Liver (tissue), 9 donors: ENCODE data around the gene ZNF564. TPM values are rescaled to one million over a fixed set of nuclear protein-coding genes. Genes with fewer than 3 reads are reported as not detected.

ENCODE experiments used
- DNase-seq: peaks from one replicate; pipeline ENCODE4 v3.0.0-alpha.2; 2017; ENCODE audit warnings: low spot score
- H3K27ac ChIP-seq, 2 donors: one replicate each; pipeline ENCODE4 v1.7.0; 2013; ENCODE audit warnings: inconsistent platforms in 2 of 2, low read length in 2 of 2, control low read depth in 1 of 2, low read depth in 1 of 2, mild to moderate bottlenecking in 1 of 2
- H3K27me3 ChIP-seq, 4 donors: one replicate each; pipeline versions ENCODE4 v1.6.1 to v1.7.0; 2013; ENCODE audit warnings: low read length in 3 of 4, inconsistent platforms in 1 of 4, mild to moderate bottlenecking in 1 of 4, moderate library complexity in 1 of 4; ENCODE audit not compliant: control insufficient read depth in 4 of 4, insufficient read depth in 4 of 4
- H3K36me3 ChIP-seq, 4 donors: one replicate each; pipeline versions ENCODE4 v1.6.1 to v1.7.0; 2013; ENCODE audit warnings: low read length in 3 of 4, mild to moderate bottlenecking in 3 of 4, low read depth in 1 of 4, moderate library complexity in 1 of 4; ENCODE audit not compliant: control insufficient read depth in 4 of 4, insufficient read depth in 3 of 4
- H3K4me1 ChIP-seq, 4 donors: one replicate each; pipeline versions ENCODE4 v1.6.1 to v1.7.0; 2013; ENCODE audit warnings: low read length in 3 of 4, mild to moderate bottlenecking in 3 of 4, moderate library complexity in 1 of 4; ENCODE audit not compliant: control insufficient read depth in 4 of 4, insufficient read depth in 4 of 4
- H3K4me3 ChIP-seq, 3 donors: one replicate each; pipeline versions ENCODE4 v1.6.1 to v1.7.0; 2013; ENCODE audit warnings: low read length in 3 of 3, control low read depth in 1 of 3, low read depth in 1 of 3, mild to moderate bottlenecking in 1 of 3
- H3K9ac ChIP-seq, 2 donors: one replicate each; pipeline ENCODE4 v1.7.0; 2013; ENCODE audit warnings: low read length in 2 of 2, mild to moderate bottlenecking in 2 of 2, moderate library complexity in 2 of 2, control low read depth in 1 of 2, low read depth in 1 of 2
- H3K9me3 ChIP-seq, 4 donors: one replicate each; pipeline versions ENCODE4 v1.6.1 to v1.7.0; 2013; ENCODE audit warnings: low read length in 3 of 4; ENCODE audit not compliant: control insufficient read depth in 4 of 4
- EGR1 ChIP-seq, 2 donors: IDR thresholded peaks; 2 replicates each; pipeline ENCODE4 v1.6.1; 2016 to 2018; ENCODE audit warnings: antibody characterized with exemption in 2 of 2, low read depth in 2 of 2
- FOXA1 ChIP-seq: IDR thresholded peaks from 2 replicates; pipeline ENCODE4 v1.6.1; 2016; ENCODE audit warnings: antibody characterized with exemption
- FOXA2 ChIP-seq: IDR thresholded peaks from 2 replicates; pipeline ENCODE4 v1.6.1; 2016; ENCODE audit warnings: antibody characterized with exemption
- GABPA ChIP-seq, 2 donors: IDR thresholded peaks in 1 of 2; conservative IDR thresholded peaks in 1 of 2; 2 replicates each; pipeline ENCODE4 v1.6.1; 2016; ENCODE audit warnings: antibody characterized with exemption in 2 of 2, mild to moderate bottlenecking in 1 of 2, moderate library complexity in 1 of 2
- HNF4A ChIP-seq, 2 donors: conservative IDR thresholded peaks; 2 replicates each; pipeline ENCODE4 v1.6.1; 2016; ENCODE audit warnings: antibody characterized with exemption in 2 of 2, mild to moderate bottlenecking in 2 of 2
- JUND ChIP-seq, 2 donors: IDR thresholded peaks; 2 replicates each; pipeline ENCODE4 v1.6.1; 2016; ENCODE audit warnings: antibody characterized with exemption in 2 of 2
- NR2F2 ChIP-seq: IDR thresholded peaks from 2 replicates; pipeline ENCODE4 v1.6.1; 2016; ENCODE audit warnings: antibody characterized with exemption
- RAD21 ChIP-seq, 2 donors: IDR thresholded peaks; 2 replicates each; pipeline ENCODE4 v1.6.1; 2016; ENCODE audit warnings: antibody characterized with exemption in 2 of 2, mild to moderate bottlenecking in 2 of 2
- RXRA ChIP-seq, 2 donors: IDR thresholded peaks; 2 replicates each; pipeline ENCODE4 v1.6.1; 2017 to 2018; ENCODE audit warnings: antibody characterized with exemption in 2 of 2, mild to moderate bottlenecking in 1 of 2
- SP1 ChIP-seq: IDR thresholded peaks from 2 replicates; pipeline ENCODE4 v1.6.1; 2018; ENCODE audit warnings: antibody characterized with exemption, mild to moderate bottlenecking
- TAF1 ChIP-seq: conservative IDR thresholded peaks from 2 replicates; pipeline ENCODE4 v1.6.1; 2016; ENCODE audit warnings: antibody characterized with exemption, mild to moderate bottlenecking
- WGBS: extraction: QIAGEN DNeasy Blood & Tissue Kit; methylation state at CpG from one replicate; pipeline ENCODE4 v1.1.7; 2013; 5-methylcytosine and 5-hydroxymethylcytosine counted together
- polyA plus RNA-seq, 2 donors: library from polyadenylated mRNA; stranded (reverse) in 1 of 2; unstranded in 1 of 2; fragments of 200-250 nt in 1 of 2; fragments of >200 nt in 1 of 2; fragmentation: Nextera tagmentation in 1 of 2; extraction: Ambion mirVana in 1 of 2; gene quantifications; one replicate each; pipeline versions ENCODE4 v1.2.1 to v1.2.3, GENCODE V29; 2013 to 2015
- total RNA-seq, 2 donors: library from RNA; depleted of rRNA; stranded (reverse); fragments of >200 nt; gene quantifications; one replicate each; pipeline ENCODE4 v1.2.3, GENCODE V29; 2014
- TF ChIP-seq, protein P1 (sequence below): IDR thresholded peaks from 2 replicates; pipeline ENCODE4 v1.6.1; 2016; ENCODE audit warnings: antibody characterized with exemption
- TF ChIP-seq, protein P2 (sequence below): IDR thresholded peaks from 2 replicates; pipeline ENCODE4 v1.6.1; 2016; ENCODE audit warnings: antibody characterized with exemption
- TF ChIP-seq, protein P3 (sequence below): IDR thresholded peaks from 2 replicates; pipeline ENCODE4 v1.6.1; 2016; ENCODE audit warnings: antibody characterized with exemption
- TF ChIP-seq, protein P4 (sequence below): fragments of 150-350 bp; IDR thresholded peaks from 2 replicates; pipeline ENCODE4 v1.5.1; 2017; ENCODE audit warnings: improper control_type of control experiment, low read depth, low read length; ENCODE audit not compliant: missing input control
- donor health status: healthy.
- donor health status: healthy.
- donor health status: healthy.
- donor health status: healthy.
- donor health status: healthy.

The ZNF564 gene
- total and polyA plus RNA-seq, 4 donors = 2.4 to 8.6 (median 5.8) TPM

DNA sequence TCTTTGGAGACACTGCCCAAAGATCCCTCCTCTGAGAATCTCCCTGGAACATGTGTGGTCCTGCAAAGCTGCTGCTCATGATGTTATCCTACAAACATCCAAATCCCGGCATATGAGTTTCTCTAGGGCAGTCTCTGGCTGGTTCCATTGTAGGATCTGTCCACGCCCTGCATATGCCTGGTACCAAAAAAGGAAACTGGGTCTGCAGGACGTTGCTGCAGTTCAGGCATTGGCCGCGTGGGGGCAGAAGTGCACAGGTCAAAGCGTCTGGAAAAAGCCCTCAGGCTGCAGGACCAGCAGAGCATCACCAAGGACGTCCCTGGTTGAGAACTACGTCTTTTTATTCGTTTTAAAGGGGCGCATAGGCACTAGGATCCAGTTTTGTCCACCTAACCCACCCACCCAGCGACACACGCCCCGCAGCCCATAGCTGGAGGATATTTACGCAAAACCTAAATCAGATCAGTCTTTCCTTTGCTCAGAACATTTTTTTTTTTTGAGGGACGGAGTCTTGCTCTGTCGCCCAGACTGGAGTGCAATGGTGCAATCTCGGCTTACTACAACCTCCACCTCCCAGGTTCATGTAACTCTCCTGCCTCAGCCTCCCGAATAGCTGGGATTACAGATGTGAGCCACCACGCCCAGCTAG lies 12.9 kb upstream of the ZNF564 start:
- H3K27ac ChIP-seq = no peak overlapping the region
- no peaks in the 10 kb centered on the region for H3K27me3 ChIP-seq
- peak; percentile 94 for DNase-seq
- no peak for TF ChIP-seq RXRA (IDR thresholded peaks at IDR 0.05)
- TF ChIP-seq, protein P1, sequence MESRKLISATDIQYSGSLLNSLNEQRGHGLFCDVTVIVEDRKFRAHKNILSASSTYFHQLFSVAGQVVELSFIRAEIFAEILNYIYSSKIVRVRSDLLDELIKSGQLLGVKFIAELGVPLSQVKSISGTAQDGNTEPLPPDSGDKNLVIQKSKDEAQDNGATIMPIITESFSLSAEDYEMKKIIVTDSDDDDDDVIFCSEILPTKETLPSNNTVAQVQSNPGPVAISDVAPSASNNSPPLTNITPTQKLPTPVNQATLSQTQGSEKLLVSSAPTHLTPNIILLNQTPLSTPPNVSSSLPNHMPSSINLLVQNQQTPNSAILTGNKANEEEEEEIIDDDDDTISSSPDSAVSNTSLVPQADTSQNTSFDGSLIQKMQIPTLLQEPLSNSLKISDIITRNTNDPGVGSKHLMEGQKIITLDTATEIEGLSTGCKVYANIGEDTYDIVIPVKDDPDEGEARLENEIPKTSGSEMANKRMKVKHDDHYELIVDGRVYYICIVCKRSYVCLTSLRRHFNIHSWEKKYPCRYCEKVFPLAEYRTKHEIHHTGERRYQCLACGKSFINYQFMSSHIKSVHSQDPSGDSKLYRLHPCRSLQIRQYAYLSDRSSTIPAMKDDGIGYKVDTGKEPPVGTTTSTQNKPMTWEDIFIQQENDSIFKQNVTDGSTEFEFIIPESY = no peak
- TF ChIP-seq, protein P2, sequence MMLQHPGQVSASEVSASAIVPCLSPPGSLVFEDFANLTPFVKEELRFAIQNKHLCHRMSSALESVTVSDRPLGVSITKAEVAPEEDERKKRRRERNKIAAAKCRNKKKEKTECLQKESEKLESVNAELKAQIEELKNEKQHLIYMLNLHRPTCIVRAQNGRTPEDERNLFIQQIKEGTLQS = no peak
- TF ChIP-seq, protein P3, sequence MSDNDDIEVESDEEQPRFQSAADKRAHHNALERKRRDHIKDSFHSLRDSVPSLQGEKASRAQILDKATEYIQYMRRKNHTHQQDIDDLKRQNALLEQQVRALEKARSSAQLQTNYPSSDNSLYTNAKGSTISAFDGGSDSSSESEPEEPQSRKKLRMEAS = no peak
- TF ChIP-seq EGR1 (IDR thresholded peaks at IDR 0.05; ENCODE audit: low read depth in 2 of 2) = no peak
- no peak for TF ChIP-seq TAF1
- no peak for TF ChIP-seq HNF4A (conservative IDR thresholded peaks at IDR 0.05)
- peak; percentile 95 to 98 for TF ChIP-seq RAD21 (IDR thresholded peaks at IDR 0.05)
- peak in 1 of 2 donors; percentile 40 for TF ChIP-seq GABPA (IDR thresholded peaks at IDR 0.05 in 1 of 2, conservative IDR thresholded peaks at IDR 0.05 in 1 of 2)
- TF ChIP-seq, protein P4, sequence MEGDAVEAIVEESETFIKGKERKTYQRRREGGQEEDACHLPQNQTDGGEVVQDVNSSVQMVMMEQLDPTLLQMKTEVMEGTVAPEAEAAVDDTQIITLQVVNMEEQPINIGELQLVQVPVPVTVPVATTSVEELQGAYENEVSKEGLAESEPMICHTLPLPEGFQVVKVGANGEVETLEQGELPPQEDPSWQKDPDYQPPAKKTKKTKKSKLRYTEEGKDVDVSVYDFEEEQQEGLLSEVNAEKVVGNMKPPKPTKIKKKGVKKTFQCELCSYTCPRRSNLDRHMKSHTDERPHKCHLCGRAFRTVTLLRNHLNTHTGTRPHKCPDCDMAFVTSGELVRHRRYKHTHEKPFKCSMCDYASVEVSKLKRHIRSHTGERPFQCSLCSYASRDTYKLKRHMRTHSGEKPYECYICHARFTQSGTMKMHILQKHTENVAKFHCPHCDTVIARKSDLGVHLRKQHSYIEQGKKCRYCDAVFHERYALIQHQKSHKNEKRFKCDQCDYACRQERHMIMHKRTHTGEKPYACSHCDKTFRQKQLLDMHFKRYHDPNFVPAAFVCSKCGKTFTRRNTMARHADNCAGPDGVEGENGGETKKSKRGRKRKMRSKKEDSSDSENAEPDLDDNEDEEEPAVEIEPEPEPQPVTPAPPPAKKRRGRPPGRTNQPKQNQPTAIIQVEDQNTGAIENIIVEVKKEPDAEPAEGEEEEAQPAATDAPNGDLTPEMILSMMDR = peak; percentile 99
- TF ChIP-seq FOXA2 = no peak
- TF ChIP-seq NR2F2 = no peak
- no peaks in the 10 kb centered on the region for H3K36me3 ChIP-seq
- H3K4me3 ChIP-seq = no peak overlapping the region
- WGBS = 21% methylated on average over 19 of the region's 19 CpGs
- no peak overlapping the region for H3K9ac ChIP-seq
- no peaks in the 10 kb centered on the region for H3K4me1 ChIP-seq
- H3K9me3 ChIP-seq = no peaks in the 10 kb centered on the region

DNA sequence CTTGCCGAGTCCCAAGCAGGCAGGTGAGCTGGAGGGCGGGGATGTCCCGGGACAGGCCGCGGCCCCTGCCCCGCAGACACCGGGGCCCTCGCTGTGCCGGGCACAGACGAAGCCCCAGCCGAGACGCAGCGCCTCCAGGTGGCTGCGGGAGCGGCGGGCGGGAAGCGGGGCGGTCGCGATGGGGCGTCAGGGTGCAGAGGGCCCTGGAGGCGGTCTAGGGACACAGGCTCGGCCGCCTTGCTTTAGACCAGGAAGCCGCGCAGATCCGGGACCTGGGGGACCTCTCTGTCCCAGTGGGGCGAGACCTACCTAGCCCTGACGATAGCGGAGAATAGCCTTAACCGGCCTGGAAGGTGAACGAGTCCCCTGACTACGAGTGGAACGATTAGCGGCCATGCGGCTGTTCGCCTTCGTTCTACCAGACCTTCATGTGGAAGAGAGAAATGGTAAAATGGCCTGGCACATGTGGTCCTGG lies 4.2 kb upstream of the ZNF564 start:
- TF ChIP-seq, protein P3 = no peak
- TF ChIP-seq GABPA (IDR thresholded peaks at IDR 0.05 in 1 of 2, conservative IDR thresholded peaks at IDR 0.05 in 1 of 2) = no peak
- no peak for TF ChIP-seq FOXA1
- TF ChIP-seq RAD21 (IDR thresholded peaks at IDR 0.05) = no peak
- no peak for TF ChIP-seq EGR1 (IDR thresholded peaks at IDR 0.05; ENCODE audit: low read depth in 2 of 2)
- TF ChIP-seq, protein P2 = no peak
- TF ChIP-seq, protein P1 = no peak
- no peak for TF ChIP-seq TAF1
- TF ChIP-seq JUND (IDR thresholded peaks at IDR 0.05) = no peak
- no peak for TF ChIP-seq NR2F2
- no peak for TF ChIP-seq HNF4A (conservative IDR thresholded peaks at IDR 0.05)
- no peak for TF ChIP-seq SP1
- TF ChIP-seq, protein P4 = no peak
- WGBS = 42% methylated on average over 39 of the region's 39 CpGs
- Histone ChIP-seq H3K9me3 (no peaks in the 10 kb centered on the region), H3K36me3 (no peaks in the 10 kb centered on the region), H3K27me3 (no peaks in the 10 kb centered on the region), H3K27ac (no peak overlapping the region), H3K4me1 (peaks cover 0 to 6% (median 2%) of the 10 kb centered on the region in 4 donors), H3K4me3 (no peak overlapping the region), H3K9ac (no peak overlapping the region)
- no peak for DNase-seq
